ENCODE results near the gene ZRANB3. TPM values are rescaled to one million over a fixed set of nuclear protein-coding genes. Genes with fewer than 3 reads are reported as not detected.

Gene ZRANB3
- total RNA-seq, 1 experiment from 2014 or later = 15.9 TPM

- POLR2A ChIA-PET = no interaction called here
- TF ChIP-seq ZNF396 (CRISPR knock-in tag; IDR thresholded peaks at IDR 0.05; ENCODE audit: borderline replicate concordance) (no peak), ZMAT4 (CRISPR knock-in tag; IDR thresholded peaks at IDR 0.05) (no peak), TEAD1 (CRISPR knock-in tag; IDR thresholded peaks at IDR 0.05) (no peak), ATF2 (CRISPR knock-in tag; IDR thresholded peaks at IDR 0.05; ENCODE audit: borderline replicate concordance, low read depth) (no peak), TEAD4 (CRISPR knock-in tag; IDR thresholded peaks at IDR 0.05) (no peak), NFATC4 (CRISPR knock-in tag; IDR thresholded peaks at IDR 0.05) (no peak), EMX1 (CRISPR knock-in tag; IDR thresholded peaks at IDR 0.05) (no peak), ZNF317 (CRISPR knock-in tag; IDR thresholded peaks at IDR 0.05; ENCODE audit: borderline replicate concordance, low read depth) (no peak), ARID4B (CRISPR knock-in tag; IDR thresholded peaks at IDR 0.05; ENCODE audit: borderline replicate concordance) (no peak), CTCF (IDR thresholded peaks at IDR 0.05) (no peak), NFYB (CRISPR knock-in tag; conservative IDR thresholded peaks at IDR 0.05; ENCODE audit: low read depth) (no peak), E2F4 (CRISPR knock-in tag; IDR thresholded peaks at IDR 0.05; ENCODE audit: borderline replicate concordance, low read depth) (no peak)
- TF ChIP-seq, protein P1, sequence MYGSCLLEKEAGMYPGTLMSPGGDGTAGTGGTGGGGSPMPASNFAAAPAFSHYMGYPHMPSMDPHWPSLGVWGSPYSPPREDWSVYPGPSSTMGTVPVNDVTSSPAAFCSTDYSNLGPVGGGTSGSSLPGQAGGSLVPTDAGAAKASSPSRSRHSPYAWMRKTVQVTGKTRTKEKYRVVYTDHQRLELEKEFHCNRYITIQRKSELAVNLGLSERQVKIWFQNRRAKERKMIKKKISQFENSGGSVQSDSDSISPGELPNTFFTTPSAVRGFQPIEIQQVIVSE (CRISPR knock-in tag; IDR thresholded peaks at IDR 0.05; ENCODE audit: borderline replicate concordance) = no peak
- TF ChIP-seq, protein P2, sequence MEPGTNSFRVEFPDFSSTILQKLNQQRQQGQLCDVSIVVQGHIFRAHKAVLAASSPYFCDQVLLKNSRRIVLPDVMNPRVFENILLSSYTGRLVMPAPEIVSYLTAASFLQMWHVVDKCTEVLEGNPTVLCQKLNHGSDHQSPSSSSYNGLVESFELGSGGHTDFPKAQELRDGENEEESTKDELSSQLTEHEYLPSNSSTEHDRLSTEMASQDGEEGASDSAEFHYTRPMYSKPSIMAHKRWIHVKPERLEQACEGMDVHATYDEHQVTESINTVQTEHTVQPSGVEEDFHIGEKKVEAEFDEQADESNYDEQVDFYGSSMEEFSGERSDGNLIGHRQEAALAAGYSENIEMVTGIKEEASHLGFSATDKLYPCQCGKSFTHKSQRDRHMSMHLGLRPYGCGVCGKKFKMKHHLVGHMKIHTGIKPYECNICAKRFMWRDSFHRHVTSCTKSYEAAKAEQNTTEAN (CRISPR knock-in tag; IDR thresholded peaks at IDR 0.05) = no peak
- H3K4me1 Mint-ChIP-seq = peaks cover 10% of the 10 kb centered on the region
- DNase-seq (ENCODE audit: low spot score) (no peak), ATAC-seq (peak; percentile 73)
- CTCF ChIA-PET = no interaction called here
- H3K4me3 Mint-ChIP-seq = no peak overlapping the region
- no peaks in the 10 kb centered on the region for H3K27me3 Mint-ChIP-seq (ENCODE audit: low read depth)
- no peaks in the 10 kb centered on the region; the same call in 1 of the 2 replicates for H3K36me3 Mint-ChIP-seq
- H3K9me3 Mint-ChIP-seq = 0 out of 2 replicates have a peak, but pooled peaks cover 5% of the 10 kb centered on the region
- H3K27ac Mint-ChIP-seq = no peak overlapping the region
Measured at GRCh38 chr2:135265960-135266490, 265.0 kb downstream of the ZRANB3 start.
